ENCODE measurements around the gene CCDC167.

Gene CCDC167

DNA sequence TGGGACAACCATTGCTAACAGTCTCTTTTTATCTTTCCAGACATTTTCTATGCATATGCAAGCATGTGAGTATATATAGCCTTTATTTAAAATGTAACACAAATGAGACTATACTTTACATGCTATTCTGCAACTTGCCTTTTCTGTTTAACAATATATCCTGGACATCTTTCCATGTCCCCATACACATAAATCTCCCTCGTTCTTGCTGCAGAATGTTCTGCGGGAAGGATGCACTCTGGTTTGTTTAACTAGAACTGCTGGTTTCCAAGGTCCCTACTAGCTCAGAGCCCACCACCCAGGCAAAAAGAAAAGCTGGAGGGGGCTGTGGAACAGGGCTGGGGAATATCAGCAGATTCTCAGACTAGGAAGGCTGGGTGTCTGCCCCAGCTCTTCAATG, 35.2 kb upstream of the CCDC167 start:
- Histone ChIP-seq H3K4me2 (peak overlapping the region in 5 of 11 experiments; percentile 62 to 77 (median 73); a peak in 6 of 22 replicates), H3K36me3 (no peaks in the 10 kb centered on the region), H4K20me1 (peaks cover 0 to 37% (median 9%) of the 10 kb centered on the region in 11 experiments; a peak in 9 of 22 replicates), H3K4me1 (peaks cover 15 to 74% (median 58%) of the 10 kb centered on the region in 10 experiments), H3K4me3 (no peak overlapping the region), H3K27ac (no peak overlapping the region), H3K9ac (no peak overlapping the region), H3K27me3 (peaks cover 41 to 53% (median 50%) of the 10 kb centered on the region in 11 experiments), H3K9me3 (replicated peaks in 1 of 11) (no peaks in the 10 kb centered on the region)
- TF ChIP-seq Cebpa-rat (IDR thresholded peaks at IDR 0.05) = no peak

DNA sequence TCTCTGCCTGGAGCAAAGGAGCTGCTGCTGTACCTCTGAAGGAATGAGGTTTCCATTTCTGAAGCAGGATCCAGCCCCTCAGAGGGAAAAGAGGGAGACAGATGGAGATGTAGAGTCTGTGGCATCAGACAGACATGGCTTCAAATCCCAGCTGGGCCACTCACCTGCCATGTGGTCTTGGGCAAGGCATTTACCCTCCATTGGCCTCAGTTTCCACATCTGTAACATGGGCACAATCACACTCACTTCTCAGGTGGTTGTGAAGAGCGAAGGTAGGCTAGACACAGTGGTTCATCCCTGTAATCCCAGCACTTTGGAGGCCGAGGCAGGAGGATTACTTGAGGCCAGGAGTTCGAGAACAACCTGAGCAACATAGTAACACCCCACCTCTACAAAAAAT, 32.4 kb upstream of the CCDC167 start:
- Histone ChIP-seq H3K4me3 (no peak overlapping the region), H3K9ac (no peak overlapping the region), H3K27me3 (peaks cover 32 to 47% (median 39%) of the 10 kb centered on the region in 11 experiments), H4K20me1 (peaks cover 0 to 32% (median 9%) of the 10 kb centered on the region in 11 experiments; a peak in 9 of 22 replicates), H3K4me1 (peaks cover 15 to 54% (median 38%) of the 10 kb centered on the region in 10 experiments), H3K27ac (no peak overlapping the region), H3K9me3 (replicated peaks in 1 of 11) (no peaks in the 10 kb centered on the region), H3K4me2 (0 out of 22 replicates have a peak overlapping the region, but pooled peaks of 2 of the 11 experiments have one; percentile 21 to 73), H3K36me3 (no peaks in the 10 kb centered on the region)
- TF ChIP-seq Cebpa-rat (IDR thresholded peaks at IDR 0.05) = no peak

DNA sequence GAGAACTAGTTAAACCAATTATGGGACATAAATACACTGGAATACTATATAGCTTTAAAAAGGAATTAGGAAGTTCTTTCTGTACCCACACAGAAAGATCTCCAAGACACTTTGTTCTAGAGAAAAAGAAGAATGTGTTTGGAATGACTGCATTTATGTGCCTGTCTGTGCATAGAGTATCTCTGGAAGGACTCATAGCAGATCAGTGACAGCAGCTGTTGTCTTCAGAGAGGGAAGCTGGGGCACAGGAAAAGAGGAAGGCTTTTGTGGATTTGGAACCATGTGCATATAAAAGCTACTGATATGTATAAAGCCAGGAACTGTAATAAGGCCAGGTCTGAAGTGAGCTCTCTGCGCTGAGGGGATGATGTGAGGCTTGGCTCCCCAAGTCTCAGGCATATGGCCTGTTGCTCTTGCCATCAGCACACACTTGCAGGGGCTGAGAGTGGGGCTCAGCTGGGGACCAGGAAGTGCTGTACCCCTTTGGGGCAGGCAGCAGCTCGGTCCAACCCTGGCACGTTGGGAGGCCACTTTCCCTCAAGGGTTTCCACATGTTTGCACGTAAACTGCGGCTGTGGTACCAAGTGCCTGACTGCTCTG, 31.8 kb upstream of the CCDC167 start:
- H4K20me1 ChIP-seq = peaks cover 0 to 29% (median 9%) of the 10 kb centered on the region in 11 experiments; a peak in 9 of 22 replicates
- H3K4me3 ChIP-seq = no peak overlapping the region
- H3K36me3 ChIP-seq = no peaks in the 10 kb centered on the region
- peaks cover 13 to 48% (median 33%) of the 10 kb centered on the region in 10 experiments for H3K4me1 ChIP-seq
- H3K9me3 ChIP-seq (replicated peaks in 1 of 11) = no peaks in the 10 kb centered on the region
- H3K27ac ChIP-seq = no peak overlapping the region
- no peak overlapping the region for H3K9ac ChIP-seq
- H3K4me2 ChIP-seq = 0 out of 22 replicates have a peak overlapping the region, but pooled peaks of 1 of the 11 experiments have one; percentile 21
- TF ChIP-seq Cebpa-rat (IDR thresholded peaks at IDR 0.05) = no peak
- H3K27me3 ChIP-seq = peaks cover 26 to 41% (median 33%) of the 10 kb centered on the region in 11 experiments

DNA sequence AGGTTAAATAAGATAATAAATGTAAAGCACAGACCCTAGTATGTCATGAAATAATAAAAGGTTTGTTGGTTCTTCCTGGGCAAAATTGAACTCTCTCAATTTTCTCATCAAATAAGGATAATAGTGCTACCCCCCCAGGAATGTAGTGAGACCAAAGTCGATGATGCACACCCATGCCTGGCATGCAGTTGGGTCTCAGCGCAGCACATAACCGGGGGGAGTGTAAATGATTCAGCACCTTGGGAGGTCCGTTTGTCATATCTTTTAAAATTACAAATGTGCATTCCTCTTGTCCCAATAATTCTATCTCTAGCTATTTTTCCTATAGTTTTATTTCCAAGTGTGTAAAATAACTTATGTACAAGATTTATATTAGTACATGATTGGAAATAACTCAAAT, 31.3 kb upstream of the CCDC167 start:
- H4K20me1 ChIP-seq = peaks cover 0 to 24% (median 8%) of the 10 kb centered on the region in 11 experiments; a peak in 9 of 22 replicates

DNA sequence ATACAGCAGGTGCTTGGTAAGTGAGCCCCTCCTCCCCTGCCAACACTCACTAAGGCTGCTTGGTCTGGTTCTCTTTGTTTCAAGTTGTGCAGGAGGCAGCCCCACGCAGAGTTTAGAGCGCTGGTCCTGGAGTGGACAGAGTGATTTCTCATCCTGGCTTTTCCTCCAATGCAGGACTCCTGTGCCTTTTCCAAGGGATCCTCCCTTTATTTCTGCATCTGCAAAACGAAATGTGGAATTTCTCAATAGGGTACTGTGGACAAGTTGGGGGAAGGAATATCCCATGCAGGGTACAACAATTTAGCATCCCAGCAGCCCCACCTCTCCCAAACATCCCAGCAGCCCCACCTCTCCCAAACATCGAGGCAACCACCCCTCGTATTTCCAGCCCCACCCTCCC, 30.6 kb upstream of the CCDC167 start:
- no peak for TF ChIP-seq Cebpa-rat (IDR thresholded peaks at IDR 0.05)
- no peak overlapping the region for H3K4me3 ChIP-seq
- H3K9ac ChIP-seq = no peak overlapping the region
- H3K4me1 ChIP-seq = peaks cover under 1 to 36% (median 21%) of the 10 kb centered on the region in 10 experiments; a peak in 19 of 20 replicates
- H3K9me3 ChIP-seq (replicated peaks in 1 of 11) = no peaks in the 10 kb centered on the region
- H3K36me3 ChIP-seq = no peaks in the 10 kb centered on the region
- no peak overlapping the region for H3K27ac ChIP-seq
- peaks cover 14 to 29% (median 21%) of the 10 kb centered on the region in 11 experiments for H3K27me3 ChIP-seq
- H4K20me1 ChIP-seq = peaks cover 0 to 17% (median 1%) of the 10 kb centered on the region in 11 experiments; a peak in 8 of 22 replicates
- no peak overlapping the region for H3K4me2 ChIP-seq

More for the DNA sequence above, 31.3 kb upstream of the CCDC167 start:
- H3K36me3 ChIP-seq = no peaks in the 10 kb centered on the region
- no peak for TF ChIP-seq Cebpa-rat (IDR thresholded peaks at IDR 0.05)
- H3K27me3 ChIP-seq = peaks cover 21 to 36% (median 28%) of the 10 kb centered on the region in 11 experiments
- H3K27ac ChIP-seq = no peak overlapping the region
- H3K4me3 ChIP-seq = no peak overlapping the region
- H3K9ac ChIP-seq = no peak overlapping the region
- H3K9me3 ChIP-seq (replicated peaks in 1 of 11) = no peaks in the 10 kb centered on the region
- no peak overlapping the region for H3K4me2 ChIP-seq
- peaks cover 8 to 43% (median 28%) of the 10 kb centered on the region in 10 experiments for H3K4me1 ChIP-seq

DNA sequence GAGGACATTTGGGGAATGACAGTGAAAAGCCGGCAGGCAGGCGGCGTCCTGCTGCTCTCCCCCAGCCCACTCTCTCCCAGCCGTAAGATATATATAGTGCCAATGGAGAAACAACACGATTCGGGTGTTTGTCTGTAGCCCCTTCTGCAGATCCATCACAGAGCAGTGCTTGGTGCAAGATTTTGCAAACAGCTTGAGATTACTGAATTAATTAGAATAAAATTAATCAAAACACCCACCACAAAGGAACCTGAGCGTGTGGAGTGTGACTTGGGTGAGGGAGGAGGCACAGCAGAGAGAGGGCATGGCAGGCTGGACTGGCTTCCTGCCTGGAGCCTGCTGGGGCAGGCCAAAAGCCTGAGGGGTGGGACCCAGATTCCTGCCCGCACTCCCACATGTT, 28.8 kb upstream of the CCDC167 start:
- Histone ChIP-seq H3K27ac (no peak overlapping the region), H3K4me1 (peaks cover 0 to 25% (median 13%) of the 10 kb centered on the region in 10 experiments; a peak in 17 of 20 replicates), H3K27me3 (peaks cover 0 to 11% (median 3%) of the 10 kb centered on the region in 11 experiments; a peak in 15 of 22 replicates), H3K4me3 (no peak overlapping the region), H4K20me1 (peaks cover 0 to 15% (median 0%) of the 10 kb centered on the region in 11 experiments; a peak in 6 of 22 replicates), H3K4me2 (no peak overlapping the region), H3K9me3 (replicated peaks in 1 of 11) (no peaks in the 10 kb centered on the region), H3K9ac (no peak overlapping the region), H3K36me3 (no peaks in the 10 kb centered on the region)
- TF ChIP-seq Cebpa-rat (IDR thresholded peaks at IDR 0.05) = no peak

DNA sequence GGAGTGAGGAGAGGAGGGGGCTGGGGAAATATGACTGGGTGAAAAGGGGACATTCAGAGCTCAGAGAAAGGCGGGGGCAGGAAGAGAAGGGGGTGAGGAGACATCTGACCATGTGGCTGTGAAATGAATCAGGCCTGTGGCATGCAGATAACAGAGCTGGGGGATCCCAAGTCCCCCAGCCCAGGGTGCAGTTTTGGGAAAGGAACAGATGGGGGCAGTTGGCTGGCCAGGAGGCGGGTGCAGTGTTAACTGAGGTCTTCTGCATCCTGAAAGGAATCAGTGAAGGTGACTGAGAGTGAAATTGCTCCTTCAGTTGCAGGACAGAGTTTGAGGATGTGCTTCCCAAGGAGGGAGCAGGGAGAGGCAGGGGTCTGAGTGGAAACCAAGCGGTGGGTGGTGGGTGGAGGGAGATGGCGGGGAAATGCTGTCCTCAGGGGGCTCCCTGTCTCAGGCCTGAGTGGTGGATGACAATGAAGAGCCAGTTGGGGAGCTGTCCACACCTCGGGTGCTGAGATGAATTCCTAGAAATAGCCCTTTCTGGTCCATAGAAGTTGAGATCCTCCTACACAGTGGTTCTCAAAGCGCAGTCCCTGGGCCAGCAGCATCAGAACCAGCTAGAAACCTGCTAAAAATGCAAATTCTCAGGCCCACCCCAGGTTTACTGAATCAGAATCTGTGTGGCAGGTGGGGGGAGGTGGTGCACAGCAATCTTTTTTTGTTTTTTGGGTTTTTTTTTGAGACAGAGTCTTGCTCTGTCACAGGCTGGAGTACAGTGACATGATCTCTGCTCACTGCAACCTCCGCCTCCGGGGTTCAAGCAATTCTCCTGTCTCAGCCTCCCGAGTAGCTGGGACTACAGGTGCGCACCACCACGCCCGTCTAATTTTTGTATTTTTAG, 26.0 kb upstream of the CCDC167 start:
- H3K27me3 ChIP-seq = no peaks in the 10 kb centered on the region
- H3K9ac ChIP-seq = no peak overlapping the region
- no peaks in the 10 kb centered on the region for H3K36me3 ChIP-seq
- H3K9me3 ChIP-seq (replicated peaks in 1 of 11) = no peaks in the 10 kb centered on the region
- H3K4me3 ChIP-seq = no peak overlapping the region
- H3K4me2 ChIP-seq = no peak overlapping the region
- peaks cover 0 to 19% (median 0%) of the 10 kb centered on the region in 11 experiments; a peak in 5 of 22 replicates for H4K20me1 ChIP-seq
- no peak for TF ChIP-seq Cebpa-rat (IDR thresholded peaks at IDR 0.05)
- no peak overlapping the region for H3K27ac ChIP-seq
- peaks cover 12 to 35% (median 29%) of the 10 kb centered on the region in 10 experiments for H3K4me1 ChIP-seq

DNA sequence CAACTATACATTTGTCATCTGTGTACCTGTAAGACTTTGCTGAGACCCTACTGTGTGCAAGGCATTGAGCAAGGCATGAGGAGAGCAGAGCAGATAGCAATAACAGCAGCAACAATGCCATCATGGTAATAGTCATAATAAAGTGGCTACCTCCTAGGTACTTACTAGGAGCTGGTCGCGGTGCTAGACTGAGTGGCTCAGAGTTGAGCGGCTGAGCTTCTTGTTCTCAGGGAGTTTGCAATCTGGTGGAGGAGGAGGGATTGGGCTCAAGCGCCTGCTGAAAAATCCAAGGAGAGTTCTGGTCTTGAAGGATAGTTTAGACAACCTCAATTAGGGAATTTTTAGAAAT, 25.3 kb upstream of the CCDC167 start:
- H3K27me3 ChIP-seq = no peaks in the 10 kb centered on the region
- no peak overlapping the region for H3K9ac ChIP-seq
- H3K4me1 ChIP-seq = peaks cover 16 to 43% (median 35%) of the 10 kb centered on the region in 10 experiments
- H3K4me2 ChIP-seq = no peak overlapping the region
- no peak for TF ChIP-seq Cebpa-rat (IDR thresholded peaks at IDR 0.05)
- H4K20me1 ChIP-seq = peaks cover 0 to 19% (median 0%) of the 10 kb centered on the region in 11 experiments; a peak in 5 of 22 replicates
- H3K4me3 ChIP-seq = no peak overlapping the region
- H3K36me3 ChIP-seq = no peaks in the 10 kb centered on the region
- H3K27ac ChIP-seq = no peak overlapping the region
- H3K9me3 ChIP-seq (replicated peaks in 1 of 11) = no peaks in the 10 kb centered on the region

Data from BLaER1 treated with 17β-estradiol and CSF1 and Interleukin-3, amounts not matched to agents 10 nM and 100 nM (cell line).